ENCODE data around the gene ELMO1. TPM values are rescaled to one million over a fixed set of nuclear protein-coding genes. Genes with fewer than 3 reads are reported as not detected.

Gene ELMO1
- total and polyA plus RNA-seq, 10 of the 15 experiments (the other 5 are each of a cell fraction or from before 2014, with no cell fraction given), result 22.6 to 85.9 (median 56.6) TPM

- TF ChIP-seq NFIC (IDR thresholded peaks at IDR 0.05; ENCODE audit: low read depth, low read length) (peak; percentile 98), SPI1 (IDR thresholded peaks at IDR 0.05; ENCODE audit: borderline replicate concordance, insufficient read depth, low read depth, low read length) (peak; percentile 100), CBX3 (IDR thresholded peaks at IDR 0.05; ENCODE audit: borderline replicate concordance, low read depth) (no peak), ZNF274 (IDR thresholded peaks at IDR 0.05; ENCODE audit: insufficient read depth, insufficient read length) (no peak), KDM1A (IDR thresholded peaks at IDR 0.05; ENCODE audit: borderline replicate concordance) (no peak), IRF4 (IDR thresholded peaks at IDR 0.05; ENCODE audit: low read depth, low read length) (peak; percentile 100), MXI1 (IDR thresholded peaks at IDR 0.05; ENCODE audit: low read depth, low read length) (no peak), BMI1 (IDR thresholded peaks at IDR 0.05; ENCODE audit: borderline replicate concordance) (peak; percentile 93), ZNF24 (IDR thresholded peaks at IDR 0.05) (peak; percentile 85), POLR2A (IDR thresholded peaks at IDR 0.05; ENCODE audit: low read depth, low read length) (no peak), CTCF (IDR thresholded peaks at IDR 0.05 in 2 of 3, conservative IDR thresholded peaks at IDR 0.05 in 1 of 3; ENCODE audit: control insufficient read depth in 2 of 3, extremely low read depth in 1 of 3, insufficient read depth in 1 of 3, low read depth in 3 of 3, low read length in 3 of 3) (no peak), MLLT1 (IDR thresholded peaks at IDR 0.05) (peak; percentile 59), EGR1 (IDR thresholded peaks at IDR 0.05; ENCODE audit: borderline replicate concordance in 1 of 2, low read depth in 2 of 2, low read length in 2 of 2) (no peak)
- TF ChIP-seq, protein P1, sequence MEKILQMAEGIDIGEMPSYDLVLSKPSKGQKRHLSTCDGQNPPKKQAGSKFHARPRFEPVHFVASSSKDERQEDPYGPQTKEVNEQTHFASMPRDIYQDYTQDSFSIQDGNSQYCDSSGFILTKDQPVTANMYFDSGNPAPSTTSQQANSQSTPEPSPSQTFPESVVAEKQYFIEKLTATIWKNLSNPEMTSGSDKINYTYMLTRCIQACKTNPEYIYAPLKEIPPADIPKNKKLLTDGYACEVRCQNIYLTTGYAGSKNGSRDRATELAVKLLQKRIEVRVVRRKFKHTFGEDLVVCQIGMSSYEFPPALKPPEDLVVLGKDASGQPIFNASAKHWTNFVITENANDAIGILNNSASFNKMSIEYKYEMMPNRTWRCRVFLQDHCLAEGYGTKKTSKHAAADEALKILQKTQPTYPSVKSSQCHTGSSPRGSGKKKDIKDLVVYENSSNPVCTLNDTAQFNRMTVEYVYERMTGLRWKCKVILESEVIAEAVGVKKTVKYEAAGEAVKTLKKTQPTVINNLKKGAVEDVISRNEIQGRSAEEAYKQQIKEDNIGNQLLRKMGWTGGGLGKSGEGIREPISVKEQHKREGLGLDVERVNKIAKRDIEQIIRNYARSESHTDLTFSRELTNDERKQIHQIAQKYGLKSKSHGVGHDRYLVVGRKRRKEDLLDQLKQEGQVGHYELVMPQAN (conservative IDR thresholded peaks at IDR 0.05), result peak; percentile 56; the same call in 1 of the 2 replicates
- TF ChIP-seq, protein P2, sequence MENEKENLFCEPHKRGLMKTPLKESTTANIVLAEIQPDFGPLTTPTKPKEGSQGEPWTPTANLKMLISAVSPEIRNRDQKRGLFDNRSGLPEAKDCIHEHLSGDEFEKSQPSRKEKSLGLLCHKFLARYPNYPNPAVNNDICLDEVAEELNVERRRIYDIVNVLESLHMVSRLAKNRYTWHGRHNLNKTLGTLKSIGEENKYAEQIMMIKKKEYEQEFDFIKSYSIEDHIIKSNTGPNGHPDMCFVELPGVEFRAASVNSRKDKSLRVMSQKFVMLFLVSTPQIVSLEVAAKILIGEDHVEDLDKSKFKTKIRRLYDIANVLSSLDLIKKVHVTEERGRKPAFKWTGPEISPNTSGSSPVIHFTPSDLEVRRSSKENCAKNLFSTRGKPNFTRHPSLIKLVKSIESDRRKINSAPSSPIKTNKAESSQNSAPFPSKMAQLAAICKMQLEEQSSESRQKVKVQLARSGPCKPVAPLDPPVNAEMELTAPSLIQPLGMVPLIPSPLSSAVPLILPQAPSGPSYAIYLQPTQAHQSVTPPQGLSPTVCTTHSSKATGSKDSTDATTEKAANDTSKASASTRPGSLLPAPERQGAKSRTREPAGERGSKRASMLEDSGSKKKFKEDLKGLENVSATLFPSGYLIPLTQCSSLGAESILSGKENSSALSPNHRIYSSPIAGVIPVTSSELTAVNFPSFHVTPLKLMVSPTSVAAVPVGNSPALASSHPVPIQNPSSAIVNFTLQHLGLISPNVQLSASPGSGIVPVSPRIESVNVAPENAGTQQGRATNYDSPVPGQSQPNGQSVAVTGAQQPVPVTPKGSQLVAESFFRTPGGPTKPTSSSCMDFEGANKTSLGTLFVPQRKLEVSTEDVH (IDR thresholded peaks at IDR 0.05; ENCODE audit: low read depth, partially characterized antibody), result peak; percentile 52
- TF ChIP-seq, protein P3, sequence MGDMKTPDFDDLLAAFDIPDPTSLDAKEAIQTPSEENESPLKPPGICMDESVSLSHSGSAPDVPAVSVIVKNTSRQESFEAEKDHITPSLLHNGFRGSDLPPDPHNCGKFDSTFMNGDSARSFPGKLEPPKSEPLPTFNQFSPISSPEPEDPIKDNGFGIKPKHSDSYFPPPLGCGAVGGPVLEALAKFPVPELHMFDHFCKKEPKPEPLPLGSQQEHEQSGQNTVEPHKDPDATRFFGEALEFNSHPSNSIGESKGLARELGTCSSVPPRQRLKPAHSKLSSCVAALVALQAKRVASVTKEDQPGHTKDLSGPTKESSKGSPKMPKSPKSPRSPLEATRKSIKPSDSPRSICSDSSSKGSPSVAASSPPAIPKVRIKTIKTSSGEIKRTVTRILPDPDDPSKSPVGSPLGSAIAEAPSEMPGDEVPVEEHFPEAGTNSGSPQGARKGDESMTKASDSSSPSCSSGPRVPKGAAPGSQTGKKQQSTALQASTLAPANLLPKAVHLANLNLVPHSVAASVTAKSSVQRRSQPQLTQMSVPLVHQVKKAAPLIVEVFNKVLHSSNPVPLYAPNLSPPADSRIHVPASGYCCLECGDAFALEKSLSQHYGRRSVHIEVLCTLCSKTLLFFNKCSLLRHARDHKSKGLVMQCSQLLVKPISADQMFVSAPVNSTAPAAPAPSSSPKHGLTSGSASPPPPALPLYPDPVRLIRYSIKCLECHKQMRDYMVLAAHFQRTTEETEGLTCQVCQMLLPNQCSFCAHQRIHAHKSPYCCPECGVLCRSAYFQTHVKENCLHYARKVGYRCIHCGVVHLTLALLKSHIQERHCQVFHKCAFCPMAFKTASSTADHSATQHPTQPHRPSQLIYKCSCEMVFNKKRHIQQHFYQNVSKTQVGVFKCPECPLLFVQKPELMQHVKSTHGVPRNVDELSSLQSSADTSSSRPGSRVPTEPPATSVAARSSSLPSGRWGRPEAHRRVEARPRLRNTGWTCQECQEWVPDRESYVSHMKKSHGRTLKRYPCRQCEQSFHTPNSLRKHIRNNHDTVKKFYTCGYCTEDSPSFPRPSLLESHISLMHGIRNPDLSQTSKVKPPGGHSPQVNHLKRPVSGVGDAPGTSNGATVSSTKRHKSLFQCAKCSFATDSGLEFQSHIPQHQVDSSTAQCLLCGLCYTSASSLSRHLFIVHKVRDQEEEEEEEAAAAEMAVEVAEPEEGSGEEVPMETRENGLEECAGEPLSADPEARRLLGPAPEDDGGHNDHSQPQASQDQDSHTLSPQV (IDR thresholded peaks at IDR 0.05), result no peak
Measured at GRCh38 chr7:36951257-36951697, 497.4 kb downstream of the ELMO1 start (continued).

All from GM12878 (cell line).